ENCODE results near the gene CYTH4.

CYTH4 gene

GRCh38 chr22:37292641-37293040 lies 10.3 kb downstream of the CYTH4 start:
- DNase-seq, result no peak

- DNase-seq, result no peak
Observed at GRCh38 chr22:37293172-37293571, 10.9 kb downstream of the CYTH4 start.

- DNase-seq, result no peak
Observed at GRCh38 chr22:37294747-37295146, 12.4 kb downstream of the CYTH4 start.

- DNase-seq, result no peak
Observed at GRCh38 chr22:37295213-37295886, 13.0 kb downstream of the CYTH4 start.

GRCh38 chr22:37295946-37296345 lies 13.6 kb downstream of the CYTH4 start:
- no peak for DNase-seq

- DNase-seq, result no peak
Observed at GRCh38 chr22:37298748-37299495, 16.6 kb downstream of the CYTH4 start.

GRCh38 chr22:37299969-37300509 lies 17.7 kb downstream of the CYTH4 start:
- no peak for DNase-seq

- DNase-seq, result no peak
Observed at GRCh38 chr22:37300551-37301017, 18.3 kb downstream of the CYTH4 start.

GRCh38 chr22:37301144-37301830 lies 19.0 kb downstream of the CYTH4 start:
- no peak for DNase-seq

- DNase-seq, result no peak
Observed at GRCh38 chr22:37302674-37303555, 20.6 kb downstream of the CYTH4 start.

GRCh38 chr22:37303821-37304274 lies 21.5 kb downstream of the CYTH4 start:
- no peak for DNase-seq

GRCh38 chr22:37304595-37305343 lies 22.5 kb downstream of the CYTH4 start:
- DNase-seq, result no peak

- no peak for DNase-seq
Observed at GRCh38 chr22:37305887-37306286, 23.6 kb downstream of the CYTH4 start.

- DNase-seq, result no peak
Observed at GRCh38 chr22:37306494-37306829, 24.2 kb downstream of the CYTH4 start.

GRCh38 chr22:37308385-37309200 lies 26.3 kb downstream of the CYTH4 start:
- no peak for DNase-seq

- no peak for DNase-seq
Observed at GRCh38 chr22:37309211-37310074, 27.1 kb downstream of the CYTH4 start.

GRCh38 chr22:37310075-37310606 lies 27.8 kb downstream of the CYTH4 start:
- DNase-seq, result no peak

- DNase-seq, result no peak
Observed at GRCh38 chr22:37310815-37311595, 28.7 kb downstream of the CYTH4 start.

Data from NCI-H446 (cell line).